Panc1 (cell line): Measurements from ENCODE around the gene APOBEC3F. TPM values are rescaled to one million over a fixed set of nuclear protein-coding genes. Genes with fewer than 3 reads are reported as not detected.

Experiments used
- ATAC-seq: fragments of 200-7000 bp; cut with Tn5 transposase; 2 replicates; pipeline ENCODE4 v1.9.1; 2020; ENCODE audit warnings: mild to moderate bottlenecking, moderate library complexity
- BruUV-seq: library from RNA; stranded (reverse); fragments of 400-500 nt; replicated peaks from 2 replicates; lab custom pipeline; 2021; lab: Mats Ljungman, UMichigan
- CTCF ChIA-PET: fragments of 300-600 bp; sonication (Branson Sonifier 250); formaldehyde crosslinking; loops from one replicate; lab custom pipeline; 2022; ENCODE audit warnings: antibody characterized with exemption; lab: Charles Lee
- POLR2A ChIA-PET: fragments of 300-600 bp; sonication (Branson Sonifier 250); formaldehyde crosslinking; loops from one replicate; lab custom pipeline; 2022; ENCODE audit warnings: antibody characterized with exemption; lab: Charles Lee
- DNase-seq: peaks from one replicate; pipeline ENCODE4 v3.0.0-alpha.2; 2010; ENCODE audit warnings: low read depth, low spot score
- H3K27ac ChIP-seq: 2 replicates; pipeline ENCODE4 v1.5.1; 2011; ENCODE audit warnings: mild to moderate bottlenecking, low read length, inconsistent platforms
- H3K27me3 ChIP-seq: fragments of 200-500 bp; sonication (Bioruptor generic); 2 replicates; pipeline ENCODE4 v1.6.0; 2014; ENCODE audit warnings: low read length, inconsistent platforms; ENCODE audit not compliant: control insufficient read depth, insufficient read depth
- H3K36me3 ChIP-seq: fragments of 200-500 bp; sonication (Bioruptor generic); 2 replicates; pipeline ENCODE4 v1.5.1; 2014; ENCODE audit warnings: inconsistent platforms, mild to moderate bottlenecking, low read length, moderate library complexity; ENCODE audit not compliant: control insufficient read depth, insufficient read depth
- H3K4me1 ChIP-seq: 2 replicates; pipeline ENCODE4 v1.5.1; 2011; ENCODE audit warnings: inconsistent platforms, mild to moderate bottlenecking, low read length, moderate library complexity; ENCODE audit not compliant: control insufficient read depth, insufficient read depth
- H3K4me3 ChIP-seq, 2 experiments: 2 replicates each; pipeline ENCODE4 v1.5.1; 2011 to 2012; ENCODE audit warnings: low read depth in 2 of 2, low read length in 2 of 2, mild to moderate bottlenecking in 2 of 2, inconsistent platforms in 1 of 2, moderate library complexity in 1 of 2
- H3K9me3 ChIP-seq: fragments of 200-500 bp; sonication (Bioruptor generic); 2 replicates; pipeline ENCODE4 v1.5.1; 2014; ENCODE audit warnings: low read depth, mild to moderate bottlenecking, inconsistent platforms, low read length, moderate library complexity; ENCODE audit not compliant: control insufficient read depth, insufficient read depth
- POLR2AphosphoS5 ChIP-seq: IDR thresholded peaks from 2 replicates; pipeline ENCODE4 v1.6.1; 2012; ENCODE audit warnings: mild to moderate bottlenecking, low read depth, low read length, moderate library complexity
- SIN3A ChIP-seq: IDR thresholded peaks from 2 replicates; pipeline ENCODE4 v1.6.1; 2012; ENCODE audit warnings: low read depth, mild to moderate bottlenecking, low read length, moderate library complexity, borderline replicate concordance; ENCODE audit not compliant: insufficient read depth
- TCF7L2 ChIP-seq: IDR thresholded peaks from 2 replicates; pipeline ENCODE4 v1.6.1; 2011; ENCODE audit warnings: mild to moderate bottlenecking, low read depth, low read length, inconsistent platforms
- in situ Hi-C: cut with HindIII; loops from 2 replicates; pipeline ENCODE4 v1.10.0; 2016; ENCODE audit warnings: low sequenced_read_pairs, low pct_unique_long_range_greater_than_20kb
- intact Hi-C: fragments of 100-400 bp; cut with micrococcal nuclease; formaldehyde crosslinking; loops from one replicate; pipeline ENCODE4 v1.10.0; 2022; ENCODE audit not compliant: unreplicated experiment
- total RNA-seq: library from RNA; stranded (reverse); gene quantifications from one replicate; pipeline ENCODE4 v1.2.1, GENCODE V29; 2021; ENCODE audit not compliant: unreplicated experiment
- TF ChIP-seq, protein P1 (sequence below), 2 experiments: IDR thresholded peaks; 2 replicates each; pipeline ENCODE4 v1.6.1; 2011 to 2012; ENCODE audit warnings: low read depth in 2 of 2, control low read depth in 1 of 2, low read length in 1 of 2, mild to moderate bottlenecking in 1 of 2, moderate library complexity in 1 of 2; ENCODE audit not compliant: insufficient read depth in 1 of 2
- TF ChIP-seq, protein P2 (sequence below): fragments of 450-650 bp; IDR thresholded peaks from 2 replicates; pipeline ENCODE4 v1.5.1; 2017; ENCODE audit warnings: mild to moderate bottlenecking

Gene APOBEC3F
- total RNA-seq, 1 experiment from 2014 or later = 7.7 TPM

DNA sequence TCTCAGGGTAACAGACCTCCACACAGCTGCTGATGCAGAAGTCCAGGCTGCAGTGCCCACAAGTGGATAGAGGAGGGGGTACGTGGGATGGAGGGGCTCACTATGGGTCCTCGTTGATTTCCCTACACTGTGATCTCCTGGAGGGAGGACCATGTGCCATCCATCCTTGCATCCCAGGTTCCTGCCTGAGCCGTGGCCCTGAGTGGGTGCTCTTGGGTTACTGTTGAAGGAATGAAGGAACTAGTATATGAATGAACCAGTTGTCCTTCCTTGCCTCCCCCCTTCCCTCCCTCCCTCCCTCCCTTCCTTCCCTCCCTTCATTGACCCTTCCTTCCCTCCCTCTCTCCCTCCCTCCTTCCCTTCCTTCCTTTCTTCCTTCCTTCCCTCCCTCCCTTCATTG lies 43.1 kb upstream of the APOBEC3F start:
- Histone ChIP-seq H3K4me1 (no peaks in the 10 kb centered on the region), H3K36me3 (no peaks in the 10 kb centered on the region), H3K9me3 (no peaks in the 10 kb centered on the region), H3K27me3 (no peaks in the 10 kb centered on the region), H3K4me3 (no peak overlapping the region), H3K27ac (no peak overlapping the region)
- ATAC-seq (no peak), DNase-seq (no peak)
- POLR2A ChIA-PET = no interaction called here
- no TSS peak for BruUV-seq
- intact Hi-C loops (no loop called here), in situ Hi-C loops (no loop called here)
- TF ChIP-seq SIN3A (no peak), TCF7L2 (no peak), POLR2AphosphoS5 (no peak)
- TF ChIP-seq, protein P1, sequence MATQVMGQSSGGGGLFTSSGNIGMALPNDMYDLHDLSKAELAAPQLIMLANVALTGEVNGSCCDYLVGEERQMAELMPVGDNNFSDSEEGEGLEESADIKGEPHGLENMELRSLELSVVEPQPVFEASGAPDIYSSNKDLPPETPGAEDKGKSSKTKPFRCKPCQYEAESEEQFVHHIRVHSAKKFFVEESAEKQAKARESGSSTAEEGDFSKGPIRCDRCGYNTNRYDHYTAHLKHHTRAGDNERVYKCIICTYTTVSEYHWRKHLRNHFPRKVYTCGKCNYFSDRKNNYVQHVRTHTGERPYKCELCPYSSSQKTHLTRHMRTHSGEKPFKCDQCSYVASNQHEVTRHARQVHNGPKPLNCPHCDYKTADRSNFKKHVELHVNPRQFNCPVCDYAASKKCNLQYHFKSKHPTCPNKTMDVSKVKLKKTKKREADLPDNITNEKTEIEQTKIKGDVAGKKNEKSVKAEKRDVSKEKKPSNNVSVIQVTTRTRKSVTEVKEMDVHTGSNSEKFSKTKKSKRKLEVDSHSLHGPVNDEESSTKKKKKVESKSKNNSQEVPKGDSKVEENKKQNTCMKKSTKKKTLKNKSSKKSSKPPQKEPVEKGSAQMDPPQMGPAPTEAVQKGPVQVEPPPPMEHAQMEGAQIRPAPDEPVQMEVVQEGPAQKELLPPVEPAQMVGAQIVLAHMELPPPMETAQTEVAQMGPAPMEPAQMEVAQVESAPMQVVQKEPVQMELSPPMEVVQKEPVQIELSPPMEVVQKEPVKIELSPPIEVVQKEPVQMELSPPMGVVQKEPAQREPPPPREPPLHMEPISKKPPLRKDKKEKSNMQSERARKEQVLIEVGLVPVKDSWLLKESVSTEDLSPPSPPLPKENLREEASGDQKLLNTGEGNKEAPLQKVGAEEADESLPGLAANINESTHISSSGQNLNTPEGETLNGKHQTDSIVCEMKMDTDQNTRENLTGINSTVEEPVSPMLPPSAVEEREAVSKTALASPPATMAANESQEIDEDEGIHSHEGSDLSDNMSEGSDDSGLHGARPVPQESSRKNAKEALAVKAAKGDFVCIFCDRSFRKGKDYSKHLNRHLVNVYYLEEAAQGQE (IDR thresholded peaks at IDR 0.05; ENCODE audit: insufficient read depth in 1 of 2, low read depth in 2 of 2, low read length in 1 of 2) = no peak
- TF ChIP-seq, protein P2, sequence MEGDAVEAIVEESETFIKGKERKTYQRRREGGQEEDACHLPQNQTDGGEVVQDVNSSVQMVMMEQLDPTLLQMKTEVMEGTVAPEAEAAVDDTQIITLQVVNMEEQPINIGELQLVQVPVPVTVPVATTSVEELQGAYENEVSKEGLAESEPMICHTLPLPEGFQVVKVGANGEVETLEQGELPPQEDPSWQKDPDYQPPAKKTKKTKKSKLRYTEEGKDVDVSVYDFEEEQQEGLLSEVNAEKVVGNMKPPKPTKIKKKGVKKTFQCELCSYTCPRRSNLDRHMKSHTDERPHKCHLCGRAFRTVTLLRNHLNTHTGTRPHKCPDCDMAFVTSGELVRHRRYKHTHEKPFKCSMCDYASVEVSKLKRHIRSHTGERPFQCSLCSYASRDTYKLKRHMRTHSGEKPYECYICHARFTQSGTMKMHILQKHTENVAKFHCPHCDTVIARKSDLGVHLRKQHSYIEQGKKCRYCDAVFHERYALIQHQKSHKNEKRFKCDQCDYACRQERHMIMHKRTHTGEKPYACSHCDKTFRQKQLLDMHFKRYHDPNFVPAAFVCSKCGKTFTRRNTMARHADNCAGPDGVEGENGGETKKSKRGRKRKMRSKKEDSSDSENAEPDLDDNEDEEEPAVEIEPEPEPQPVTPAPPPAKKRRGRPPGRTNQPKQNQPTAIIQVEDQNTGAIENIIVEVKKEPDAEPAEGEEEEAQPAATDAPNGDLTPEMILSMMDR = no peak
- CTCF ChIA-PET = no interaction called here

DNA sequence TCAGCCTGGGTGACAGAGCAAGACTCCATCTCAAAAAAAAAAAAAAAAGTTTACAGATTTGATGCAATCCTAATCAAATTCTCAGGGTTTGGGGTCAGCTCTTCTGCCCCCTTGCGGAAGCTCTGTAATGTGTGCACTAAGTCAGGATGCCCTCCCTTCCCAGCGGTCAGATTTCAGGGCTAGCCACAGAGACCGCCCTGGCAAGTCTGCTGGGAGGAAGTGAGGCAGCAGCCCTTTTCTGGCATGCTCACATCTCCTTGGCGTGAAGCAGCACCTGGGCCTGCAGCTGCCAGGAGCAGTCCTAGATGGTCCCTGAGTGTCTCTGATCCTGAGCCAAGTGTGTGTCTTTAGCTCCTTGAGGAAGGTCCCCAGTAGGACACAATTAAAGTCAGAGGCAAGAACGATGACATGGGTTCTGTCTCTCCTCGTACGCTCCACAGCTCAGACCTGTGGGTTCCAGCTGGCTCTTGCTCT lies 37.5 kb upstream of the APOBEC3F start:
- no peaks in the 10 kb centered on the region for H3K9me3 ChIP-seq
- H3K27ac ChIP-seq = no peak overlapping the region
- ATAC-seq (peak; percentile 96), DNase-seq (no peak)
- CTCF ChIA-PET = interaction anchor here (0.6 to 2.1 kb wide), 10 partner anchors 12 to 234 kb away, joined by 3 to 11 read pairs (median 6); no protein-coding TSS in a partner anchor
- TF ChIP-seq, protein P2 = peak; percentile 81
- TF ChIP-seq SIN3A = no peak
- TF ChIP-seq, protein P1 (IDR thresholded peaks at IDR 0.05; ENCODE audit: insufficient read depth in 1 of 2, low read depth in 2 of 2, low read length in 1 of 2) = no peak
- no TSS peak for BruUV-seq
- intact Hi-C loops (loop anchor here (10.0 kb wide), 1 partner anchor 138 kb away; no protein-coding TSS in a partner anchor), in situ Hi-C loops (no loop called here)
- no peak overlapping the region for H3K4me3 ChIP-seq
- no peaks in the 10 kb centered on the region for H3K27me3 ChIP-seq
- POLR2A ChIA-PET = no interaction called here
- no peaks in the 10 kb centered on the region for H3K4me1 ChIP-seq
- H3K36me3 ChIP-seq = no peaks in the 10 kb centered on the region
